Body of pancreas (tissue), 4 donors: Measurements from ENCODE around the gene PGAP1. TPM values are rescaled to one million over a fixed set of nuclear protein-coding genes. Genes with fewer than 3 reads are reported as not detected.

Experiments used
- ATAC-seq: fragments of 150-250 bp; one replicate; pipeline ENCODE4 v1.9.1; 2016
- DNase-seq, 4 donors: peaks; one replicate each; pipeline ENCODE4 v3.0.0-alpha.2; 2019
- H3K27ac ChIP-seq, 4 donors: fragments of 200-600 bp; sonication (generic); 1 replicate in 3 of 4; 2 replicates in 1 of 4; pipeline versions ENCODE4 v1.5.1 to v1.6.1; 2016 to 2019; ENCODE audit warnings: mild to moderate bottlenecking in 1 of 4, mixed read lengths in 1 of 4, moderate library complexity in 1 of 4
- H3K27me3 ChIP-seq, 2 donors: fragments of 200-600 bp; sonication (generic); one replicate each; pipeline ENCODE4 v1.6.0; 2016; ENCODE audit warnings: mild to moderate bottlenecking in 1 of 2
- H3K36me3 ChIP-seq, 2 donors: fragments of 200-600 bp; sonication (generic); replicated peaks in 1 of 2; 2 replicates each; pipeline ENCODE4 v1.5.1; 2016; ENCODE audit warnings: low read depth in 2 of 2; ENCODE audit not compliant: insufficient read depth in 1 of 2
- H3K4me1 ChIP-seq: fragments of 200-600 bp; sonication (generic); one replicate; pipeline ENCODE4 v1.6.0; 2016
- H3K4me3 ChIP-seq, 2 donors: fragments of 200-600 bp; sonication (generic); 1 replicate in 1 of 2; 2 replicates in 1 of 2; pipeline ENCODE4 v1.5.1; 2016 to 2019
- H3K9me3 ChIP-seq, 3 donors: fragments of 200-600 bp; sonication (generic); 1 replicate in 2 of 3; 2 replicates in 1 of 3; pipeline ENCODE4 v1.5.1; 2016
- CTCF ChIP-seq, 7 experiments: fragments of 450-650 bp in 4 of 7; fragments of 200-600 bp in 3 of 7; sonication (generic) in 3 of 7; IDR thresholded peaks; one replicate each; pipeline ENCODE4 v1.5.1; 2016 to 2019; ENCODE audit warnings: antibody characterized with exemption in 7 of 7
- POLR2A ChIP-seq, 3 donors: fragments of 450-650 bp; IDR thresholded peaks; one replicate each; pipeline ENCODE4 v1.6.1; 2016; ENCODE audit warnings: antibody characterized with exemption in 3 of 3, mild to moderate bottlenecking in 2 of 3
- WGBS, 2 donors: methylation state at CpG; one replicate each; pipeline ENCODE4 v1.1.5; 2017; 5-methylcytosine and 5-hydroxymethylcytosine counted together
- intact Hi-C: fragments of 100-400 bp; cut with DNase I; formaldehyde crosslinking; loops from one replicate; pipeline ENCODE4 v1.15.1; 2023
- small RNA-seq: library from RNA; depleted of rRNA; stranded (forward); fragments of <200 nt; gene quantifications from one replicate; pipeline ENCODE3, GENCODE V24; 2016
- total RNA-seq, 2 donors: library from RNA; depleted of rRNA; stranded (reverse); fragments of >200 nt; gene quantifications; one replicate each; pipeline ENCODE4 v1.1.0, GENCODE V29; 2016

PGAP1 gene
- total RNA-seq, 2 donors from 2014 or later = 15.2 to 24.9 TPM

DNA sequence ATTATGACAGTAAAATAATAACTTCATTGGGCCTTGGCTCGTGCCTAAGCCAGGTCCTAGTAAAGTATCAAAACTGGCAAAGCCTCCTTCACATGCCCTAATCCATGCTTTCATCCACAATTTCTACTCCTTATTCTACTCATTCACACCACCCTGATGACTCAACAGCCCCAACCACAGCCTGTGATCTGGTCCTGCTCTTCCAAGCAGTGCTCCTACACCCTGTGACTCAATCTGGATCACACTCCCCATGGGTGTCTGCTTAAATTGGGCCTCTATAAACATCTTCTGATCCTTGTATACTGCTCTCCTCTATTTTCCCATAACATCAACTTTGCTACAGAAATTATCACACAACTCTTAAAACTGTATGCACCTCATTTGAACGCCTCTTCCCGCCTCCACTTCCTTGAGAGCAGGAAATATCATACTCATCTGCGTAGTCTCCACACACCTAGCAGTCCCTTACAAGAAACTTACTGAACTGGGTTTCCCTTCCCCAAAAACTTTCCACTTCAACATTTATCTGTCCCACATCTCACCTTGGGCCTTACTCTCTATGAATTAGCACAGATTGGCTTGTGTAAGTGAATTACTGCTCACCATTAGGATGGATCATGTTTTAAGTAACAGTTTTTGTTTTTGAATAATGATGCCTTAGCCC is 142.9 kb downstream of the PGAP1 start:
- H3K36me3 ChIP-seq = peaks cover 10 to 43% of the 10 kb centered on the region in 2 donors
- H3K27ac ChIP-seq = no peak overlapping the region
- H3K4me3 ChIP-seq = no peak overlapping the region
- WGBS, 2 donors = 95 to 96% methylated on average over 4 of the region's 4 CpGs
- intact Hi-C loops = no loop called here
- H3K4me1 ChIP-seq = no peaks in the 10 kb centered on the region
- no peaks in the 10 kb centered on the region for H3K9me3 ChIP-seq
- DNase-seq = no peak
- no peaks in the 10 kb centered on the region for H3K27me3 ChIP-seq
- no peak for ATAC-seq
- TF ChIP-seq POLR2A (IDR thresholded peaks at IDR 0.05) (no peak), CTCF (IDR thresholded peaks at IDR 0.05) (no peak)

Small RNAs within 50 kb of the gene (small RNA-seq; reads per million reads assigned to genes)
- not detected for gene AC012486.1

Other genes with a start within 250 kb of the PGAP1 start
- gene GTF3C3, start 127.0 kb downstream of the PGAP1 start, total RNA-seq = 10 to 100 TPM; 12.9 to 23.6 TPM
- under 1 TPM; 0.33 to 0.78 TPM for gene C2orf66, start 117.4 kb downstream of the PGAP1 start, total RNA-seq